Tibial nerve (tissue), 4 donors: ENCODE measurements around the gene HSPB7.
A peak's percentile ranks its signal among the peaks of the same experiment; 100 is the strongest.

Experiments used
- CTCF ChIP-seq, 5 experiments: fragments of 200-600 bp in 3 of 5; fragments of 450-650 bp in 2 of 5; sonication (generic) in 3 of 5; IDR thresholded peaks; one replicate each; pipeline ENCODE4 v1.5.1; 2016 to 2019; ENCODE audit warnings: antibody characterized with exemption in 5 of 5, mild to moderate bottlenecking in 3 of 5, moderate library complexity in 2 of 5
- EP300 ChIP-seq, 2 donors: sonication (generic); formaldehyde crosslinking; IDR thresholded peaks; one replicate each; pipeline ENCODE4 v1.6.1; 2017; ENCODE audit warnings: antibody characterized with exemption in 2 of 2, mild to moderate bottlenecking in 1 of 2
- POLR2A ChIP-seq, 2 donors: fragments of 450-650 bp; IDR thresholded peaks; one replicate each; pipeline ENCODE4 v1.6.1; 2017; ENCODE audit warnings: antibody characterized with exemption in 2 of 2, mild to moderate bottlenecking in 2 of 2, moderate library complexity in 2 of 2

DNA sequence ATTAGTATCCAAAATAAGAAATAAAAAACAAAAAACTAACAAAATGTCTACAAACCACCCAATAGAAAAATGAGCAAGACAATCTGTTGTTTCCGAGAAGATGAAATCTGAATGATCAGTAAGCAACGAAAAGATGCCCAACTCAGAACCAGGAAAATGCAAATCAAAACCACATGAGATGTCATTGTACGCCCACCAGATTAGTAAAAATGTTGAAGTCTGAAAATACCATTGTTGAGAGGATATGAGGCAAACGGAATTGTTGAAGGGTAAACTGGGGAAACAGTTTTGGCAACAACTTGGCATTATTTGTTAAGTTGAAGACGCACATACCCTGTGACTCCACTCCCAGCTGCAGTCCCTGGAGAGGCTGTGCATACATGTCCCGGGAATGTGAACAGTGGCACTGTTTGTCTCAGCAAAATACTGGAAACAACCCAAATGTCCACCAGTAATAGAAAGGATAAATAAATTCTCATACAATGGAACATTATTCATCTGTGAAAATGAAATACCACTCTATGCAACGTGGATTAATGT lies 52.5 kb downstream of the HSPB7 start:
- peak; percentile 75 to 83 for TF ChIP-seq EP300 (IDR thresholded peaks at IDR 0.05)
- no peak for TF ChIP-seq POLR2A (IDR thresholded peaks at IDR 0.05)
- TF ChIP-seq CTCF (IDR thresholded peaks at IDR 0.05): no peak
